IPS-NIHi7 (cell line): ENCODE results near the gene GATA1.
"Not testable (repeated sequence)": the region's sequence is repeated elsewhere in the genome, so short reads cannot be mapped to it uniquely, and the experiment has no call there.

Experiments
- DNase-seq: peaks from one replicate; pipeline ENCODE4 v3.0.0; 2012; ENCODE audit warnings: mixed read lengths; ENCODE audit errors: extremely low spot score

Gene GATA1

GRCh38 chrX:48814722-48815121 is 28.3 kb downstream of the GATA1 start:
- no peak for DNase-seq

GRCh38 chrX:48815266-48815665 is 28.9 kb downstream of the GATA1 start:
- DNase-seq: no peak

- DNase-seq: no peak
Measured at GRCh38 chrX:48816014-48816810, 29.8 kb downstream of the GATA1 start.

- DNase-seq: no peak
Measured at GRCh38 chrX:48818098-48818497, 31.7 kb downstream of the GATA1 start.

GRCh38 chrX:48818866-48819265 is 32.5 kb downstream of the GATA1 start:
- DNase-seq: no peak

- DNase-seq: not testable (repeated sequence)
Measured at GRCh38 chrX:48819394-48819793, 33.0 kb downstream of the GATA1 start.

- DNase-seq: no peak
Measured at GRCh38 chrX:48823053-48823452, 36.7 kb downstream of the GATA1 start.

GRCh38 chrX:48824066-48824465 is 37.7 kb downstream of the GATA1 start:
- no peak for DNase-seq

- DNase-seq: peak; percentile 18
Measured at GRCh38 chrX:48826135-48826875, 39.9 kb downstream of the GATA1 start, which contains the start of gene ERAS. TSS of gene ERAS (plus strand) at chrX:48826513. CDS start at chrX:48829124, 2,611 bp downstream.

- peak; percentile 18 for DNase-seq
Measured at GRCh38 chrX:48826876-48827653, 40.7 kb downstream of the GATA1 start.

GRCh38 chrX:48827654-48827968 is 41.2 kb downstream of the GATA1 start:
- no peak for DNase-seq

GRCh38 chrX:48829016-48829735 is 42.8 kb downstream of the GATA1 start:
- no peak for DNase-seq

GRCh38 chrX:48831136-48831908 is 44.9 kb downstream of the GATA1 start:
- no peak for DNase-seq

- peak; percentile 43 for DNase-seq
Measured at GRCh38 chrX:48831909-48832291, 45.5 kb downstream of the GATA1 start.

GRCh38 chrX:48833542-48834138 is 47.2 kb downstream of the GATA1 start:
- DNase-seq: no peak

GRCh38 chrX:48834383-48834709 is 48.0 kb downstream of the GATA1 start:
- DNase-seq: no peak

- DNase-seq: peak; percentile 40
Measured at GRCh38 chrX:48835524-48836329, 49.3 kb downstream of the GATA1 start, which contains the start of gene PCSK1N. TSS of gene PCSK1N (minus strand) at chrX:48835610. CDS start at chrX:48835532, 78 bp downstream.

- DNase-seq: no peak
Measured at GRCh38 chrX:48839686-48840085, 53.3 kb downstream of the GATA1 start.
